Right renal pelvis (tissue), 4 donors: ENCODE data around the gene GIT2. TPM values are rescaled to one million over a fixed set of nuclear protein-coding genes. Genes with fewer than 3 reads are reported as not detected.
"Not testable (repeated sequence)": the region's sequence is repeated elsewhere in the genome, so short reads cannot be mapped to it uniquely, and the experiment has no call there.

Experiments used
- DNase-seq, 4 donors: peaks; one replicate each; pipeline ENCODE4 v3.0.0-alpha.2; 2013; ENCODE audit warnings: low read depth in 4 of 4, low spot score in 3 of 4, missing footprints in 1 of 4
- polyA plus RNA-seq, 4 donors: library from polyadenylated mRNA; unstranded; fragments of 120-200 nt; gene quantifications; one replicate each; pipeline ENCODE4 v1.2.1, GENCODE V29; 2013; ENCODE audit not compliant: insufficient read length in 4 of 4

The GIT2 gene
- polyA plus RNA-seq, 4 donors = 31.6 to 44.1 (median 34.2) TPM

- no peak for DNase-seq
Observed at GRCh38 chr12:109948368-109948767, 47.8 kb downstream of the GIT2 start.

- no peak for DNase-seq
Observed at GRCh38 chr12:109947521-109947920, 48.6 kb downstream of the GIT2 start.

- no peak for DNase-seq
Observed at GRCh38 chr12:109946913-109947312, 49.3 kb downstream of the GIT2 start.

- DNase-seq = no peak
Observed at GRCh38 chr12:109946505-109946904, 49.7 kb downstream of the GIT2 start.

- peak in 1 of 4 donors; percentile 39 for DNase-seq
Observed at GRCh38 chr12:109944561-109945359, 51.4 kb downstream of the GIT2 start.

GRCh38 chr12:109943811-109944210, 52.4 kb downstream of the GIT2 start:
- DNase-seq = no peak

GRCh38 chr12:109940339-109940923, 55.7 kb downstream of the GIT2 start:
- no peak for DNase-seq

GRCh38 chr12:109939504-109939903, 56.7 kb downstream of the GIT2 start:
- DNase-seq = no peak

GRCh38 chr12:109938947-109939346, 57.2 kb downstream of the GIT2 start:
- DNase-seq = no peak

GRCh38 chr12:109937371-109937770, 58.8 kb downstream of the GIT2 start:
- no peak for DNase-seq

GRCh38 chr12:109934026-109934425, 62.1 kb downstream of the GIT2 start:
- no peak for DNase-seq

GRCh38 chr12:109932878-109933503, 63.2 kb downstream of the GIT2 start:
- no peak for DNase-seq

GRCh38 chr12:109931143-109931542, 65.0 kb downstream of the GIT2 start:
- no peak for DNase-seq

GRCh38 chr12:109930028-109930800, 66.0 kb downstream of the GIT2 start:
- no peak for DNase-seq

- DNase-seq = not testable (repeated sequence)
Observed at GRCh38 chr12:109929326-109929725, 66.8 kb downstream of the GIT2 start.

GRCh38 chr12:109928058-109928656, 68.0 kb downstream of the GIT2 start:
- DNase-seq = no peak

GRCh38 chr12:109927622-109928021, 68.5 kb downstream of the GIT2 start:
- no peak for DNase-seq

GRCh38 chr12:109926488-109927210, 69.5 kb downstream of the GIT2 start:
- DNase-seq = no peak

GRCh38 chr12:109926016-109926415, 70.2 kb downstream of the GIT2 start:
- no peak for DNase-seq
